Activated CD8-positive, alpha-beta memory T cell treated with anti-CD3 and anti-CD28 coated beads, Interleukin-2, amount 50 U/mL, for 24 hours (primary cell): Measurements from ENCODE around the gene GPR15LG.

Source experiments
- DNase-seq: peaks from one replicate; pipeline ENCODE4 v3.0.0-alpha.2; 2020; ENCODE audit errors: extremely low read depth

The GPR15LG gene

DNA sequence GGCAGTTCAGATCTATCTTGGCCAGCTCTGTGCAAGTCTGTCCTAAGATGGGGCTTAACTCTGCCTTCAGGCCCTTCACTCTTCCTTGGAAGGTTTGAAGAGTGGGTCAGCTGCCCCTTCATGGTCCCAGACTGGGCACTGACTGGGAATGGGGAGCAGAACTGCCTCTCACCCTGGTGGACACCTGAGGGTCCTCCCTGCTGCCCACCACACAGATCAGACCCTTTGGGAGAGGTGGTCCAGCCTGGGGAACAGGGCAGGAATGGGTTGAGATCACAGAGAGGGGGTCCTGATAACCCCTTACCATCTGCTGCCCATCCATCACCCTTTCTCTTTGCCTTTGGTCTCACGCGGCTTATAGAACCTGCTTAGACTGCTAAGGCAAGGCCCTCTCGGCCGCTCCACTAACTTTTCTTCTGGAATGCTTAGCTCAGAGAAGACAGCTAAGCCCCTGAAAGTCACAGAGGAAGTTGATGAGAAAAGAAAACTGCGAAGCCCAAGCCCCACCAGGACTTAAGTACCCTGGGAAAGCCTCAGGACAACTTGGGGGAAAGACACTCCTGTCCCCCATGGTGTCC, 20.3 kb downstream of the GPR15LG start:
- no peak for DNase-seq

GRCh38 chr10:84194424-84195043, 20.9 kb downstream of the GPR15LG start, which contains the start of gene CDHR1:
Gene CDHR1, plus strand, starts transcription at chr10:84194537. Its CDS starts 224 bp downstream, at chr10:84194761.
- DNase-seq, result no peak

GRCh38 chr10:84195044-84195830, 21.6 kb downstream of the GPR15LG start:
- no peak for DNase-seq

GRCh38 chr10:84196083-84196482, 22.5 kb downstream of the GPR15LG start:
- DNase-seq, result no peak

DNA sequence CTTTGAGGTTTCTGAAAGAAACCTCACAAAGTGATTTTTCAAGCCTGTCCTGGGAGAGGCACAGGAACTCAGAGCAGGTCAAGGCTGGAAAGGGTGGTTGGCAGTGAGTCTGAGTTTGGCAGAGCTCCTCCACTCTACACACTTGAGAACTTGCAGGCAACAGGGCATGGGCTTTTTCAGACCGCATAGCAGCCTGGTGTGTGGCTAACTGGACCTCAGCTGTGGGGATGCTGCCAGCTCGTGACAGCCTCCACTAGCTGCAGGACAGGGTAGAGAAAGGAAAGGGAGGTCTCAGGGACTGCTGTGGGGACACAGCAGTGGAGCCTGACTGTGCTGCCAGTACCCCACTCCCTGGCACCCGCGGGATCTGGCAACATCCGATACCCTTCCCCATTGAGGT, 23.3 kb downstream of the GPR15LG start:
- DNase-seq, result no peak

GRCh38 chr10:84197643-84198042, 24.0 kb downstream of the GPR15LG start:
- DNase-seq, result no peak

- no peak for DNase-seq
Observed at GRCh38 chr10:84198206-84198915, 24.8 kb downstream of the GPR15LG start.

DNA sequence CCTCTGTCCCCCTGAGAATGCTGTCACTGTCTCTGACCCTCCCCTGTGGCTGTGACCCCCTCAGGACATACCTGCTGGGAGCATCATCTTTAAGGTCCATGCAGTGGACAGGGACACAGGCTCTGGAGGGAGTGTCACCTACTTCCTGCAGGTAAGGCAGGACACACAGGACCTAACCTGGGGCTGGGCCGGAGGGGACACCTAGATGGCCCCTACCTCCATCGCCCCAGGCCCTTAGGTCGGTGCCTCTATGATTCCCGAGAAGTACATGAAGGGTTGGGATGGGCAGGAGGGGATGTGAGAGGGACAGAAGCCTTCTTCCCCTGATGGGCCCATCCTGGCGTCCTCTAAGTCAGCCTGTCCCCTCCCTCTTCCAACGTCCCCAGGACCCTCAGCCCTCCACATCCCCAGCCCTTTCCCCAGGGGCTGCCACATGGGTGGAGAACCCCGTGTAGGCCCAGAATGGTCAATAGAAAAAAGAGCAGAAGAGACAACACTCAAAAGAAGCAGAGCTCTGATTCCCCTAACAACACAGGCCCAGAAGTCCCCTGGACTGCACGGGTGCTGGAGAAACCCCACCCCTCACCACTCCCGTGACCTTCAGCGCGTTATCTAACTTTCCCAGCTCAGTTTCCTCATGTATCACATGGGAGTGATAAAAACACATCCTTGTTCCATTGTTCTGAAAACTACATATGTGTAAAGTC, 27.1 kb downstream of the GPR15LG start:
- no peak for DNase-seq

DNA sequence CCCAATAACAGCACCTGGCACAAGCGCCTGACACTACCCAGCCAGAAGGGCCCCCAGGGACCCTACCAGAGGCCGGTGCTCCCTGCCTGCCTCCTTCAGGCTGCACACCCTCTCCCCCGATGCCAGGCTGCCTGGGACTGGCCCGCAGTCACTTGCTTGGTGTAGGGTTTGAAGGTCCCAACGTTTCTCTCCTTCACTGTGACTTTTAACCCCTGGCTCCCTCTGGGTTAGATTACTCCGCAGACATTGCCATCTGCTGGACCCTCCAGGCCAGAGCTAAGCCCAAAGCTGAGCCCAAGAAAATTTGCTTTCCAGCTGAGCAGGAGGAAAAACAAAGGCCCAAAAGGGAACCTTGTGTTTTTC, 27.6 kb downstream of the GPR15LG start:
- DNase-seq, result no peak

- no peak for DNase-seq
Observed at GRCh38 chr10:84201682-84202081, 28.1 kb downstream of the GPR15LG start.

- DNase-seq, result no peak
Observed at GRCh38 chr10:84202349-84202748, 28.7 kb downstream of the GPR15LG start.

DNA sequence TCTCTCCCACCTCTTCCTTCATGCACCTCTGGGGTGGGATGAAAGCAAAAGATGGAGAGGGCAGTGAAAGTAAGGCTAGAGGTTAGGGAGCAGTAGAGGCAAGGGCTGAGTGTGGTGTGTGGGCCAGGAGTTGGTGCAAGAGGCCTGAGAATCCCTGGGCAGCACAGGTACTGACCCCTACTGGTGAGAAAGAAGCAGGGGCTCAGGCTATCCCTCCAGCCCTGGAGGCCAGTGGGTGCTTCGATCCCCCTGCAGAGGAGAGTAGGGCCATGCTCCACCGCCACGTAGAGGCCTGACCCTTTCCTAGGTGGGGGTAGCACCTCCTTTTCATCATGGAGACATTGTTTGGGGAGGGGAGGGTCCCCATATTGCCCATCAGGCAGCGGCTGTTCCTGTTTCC, 30.5 kb downstream of the GPR15LG start:
- no peak for DNase-seq

GRCh38 chr10:84204610-84205009, 31.0 kb downstream of the GPR15LG start:
- DNase-seq, result no peak

- peak; percentile 15 for DNase-seq
Observed at GRCh38 chr10:84205049-84205852, 31.6 kb downstream of the GPR15LG start.

DNA sequence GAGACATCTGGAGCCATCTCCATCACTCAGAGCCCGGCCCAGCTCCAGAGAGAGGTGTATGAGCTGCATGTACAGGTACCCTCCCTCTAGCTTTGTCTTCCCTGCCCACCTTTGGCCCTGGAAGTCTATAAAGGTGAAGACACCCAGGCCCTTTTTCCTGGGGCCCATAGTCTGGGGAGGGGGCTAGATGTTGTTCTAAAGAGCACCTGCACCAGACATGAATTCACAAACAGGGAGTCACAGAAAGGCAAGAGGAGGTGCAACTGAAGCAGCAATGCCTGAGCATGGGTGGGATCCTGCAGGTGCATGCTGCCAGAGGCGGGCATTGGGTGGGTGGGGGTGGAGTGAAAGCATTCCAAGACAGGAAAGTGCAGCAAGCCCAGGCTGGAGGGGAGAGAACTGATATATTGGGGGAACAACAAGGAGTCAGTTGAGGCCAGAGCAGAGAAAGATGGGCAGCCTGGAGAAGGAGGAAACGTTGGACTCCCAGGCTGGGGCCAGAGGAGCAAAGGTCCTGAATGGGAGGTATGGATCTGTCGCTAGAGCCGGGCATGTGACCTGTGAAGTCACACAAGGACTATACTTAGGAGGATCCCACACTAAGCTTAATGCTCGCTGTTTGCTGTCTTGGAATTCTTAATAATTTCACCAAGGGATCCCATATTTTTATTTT, 32.4 kb downstream of the GPR15LG start:
- DNase-seq, result no peak

- DNase-seq, result no peak
Observed at GRCh38 chr10:84208023-84208422, 34.4 kb downstream of the GPR15LG start.

DNA sequence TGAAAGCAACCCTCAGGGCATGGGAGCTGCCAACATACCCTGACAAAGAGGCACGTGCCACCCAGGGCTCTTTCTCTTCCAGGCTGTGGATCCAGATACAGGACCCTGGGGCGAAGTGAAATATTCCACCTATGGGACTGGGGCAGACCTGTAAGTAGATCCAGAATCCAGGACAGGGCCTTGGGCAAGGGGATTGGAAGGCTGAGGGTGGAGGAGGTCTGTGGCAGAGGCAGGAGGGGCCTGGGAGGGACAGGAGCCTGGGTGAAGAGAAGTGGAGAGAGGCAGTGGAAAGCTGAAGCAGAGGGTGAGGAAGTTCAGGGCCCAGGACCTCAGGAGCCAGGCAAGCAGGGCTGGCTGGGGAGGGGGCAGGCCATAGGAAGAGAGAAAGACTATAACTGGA, 38.0 kb downstream of the GPR15LG start:
- no peak for DNase-seq

DNA sequence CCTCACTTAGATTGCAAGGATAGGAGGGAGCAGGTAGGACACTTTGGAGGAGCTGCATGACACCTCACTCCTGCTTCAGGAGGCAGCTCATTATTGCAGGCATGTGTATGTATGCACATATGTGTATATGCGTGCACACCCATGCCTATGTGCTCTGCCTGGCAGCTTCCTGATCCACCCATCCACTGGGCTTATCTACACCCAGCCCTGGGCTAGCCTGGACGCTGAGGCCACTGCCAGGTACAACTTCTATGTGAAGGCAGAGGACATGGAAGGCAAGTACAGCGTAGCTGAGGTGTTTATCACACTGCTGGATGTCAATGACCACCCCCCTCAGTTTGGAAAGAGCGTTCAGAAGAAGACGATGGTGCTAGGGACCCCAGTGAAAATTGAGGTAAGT, 38.4 kb downstream of the GPR15LG start:
- no peak for DNase-seq

DNA sequence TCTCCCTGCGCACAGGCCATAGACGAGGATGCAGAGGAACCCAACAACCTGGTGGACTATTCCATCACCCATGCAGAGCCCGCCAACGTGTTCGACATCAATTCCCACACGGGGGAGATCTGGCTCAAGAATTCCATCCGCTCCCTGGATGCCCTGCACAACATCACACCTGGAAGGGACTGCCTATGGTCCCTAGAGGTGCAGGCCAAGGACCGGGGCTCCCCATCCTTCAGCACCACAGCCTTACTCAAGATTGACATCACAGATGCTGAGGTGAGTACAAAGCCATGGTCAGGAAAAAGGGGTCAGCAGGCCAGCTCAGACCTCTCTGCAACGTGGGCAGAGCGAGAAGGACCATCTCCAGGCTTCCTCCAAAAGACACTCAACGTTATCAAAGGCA, 39.5 kb downstream of the GPR15LG start:
- DNase-seq, result no peak

GRCh38 chr10:84214046-84214572, 40.5 kb downstream of the GPR15LG start:
- no peak for DNase-seq
